ENCODE results near the gene L3MBTL1.

The L3MBTL1 gene

DNA sequence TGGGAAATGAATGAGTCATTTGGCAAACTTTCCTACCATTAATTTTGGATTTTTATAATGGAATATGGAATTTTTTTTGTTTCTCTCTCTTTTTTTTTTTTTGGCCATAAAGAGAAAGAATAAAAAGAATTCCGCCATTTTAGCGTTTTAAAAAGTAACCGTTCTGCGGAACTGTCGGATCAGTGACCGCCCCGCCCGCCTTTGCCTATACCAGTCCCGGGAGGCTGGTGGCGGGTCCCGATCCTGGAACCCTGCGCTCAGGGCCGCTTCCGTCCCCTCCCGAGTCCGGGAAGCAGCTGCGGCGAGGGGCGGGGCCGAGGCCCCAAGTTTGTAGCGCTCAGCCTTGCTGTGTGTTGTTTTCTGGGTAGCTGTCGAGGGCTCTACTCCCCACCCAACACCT lies 609 bp downstream of the L3MBTL1 start:
- no peak for DNase-seq

- no peak for DNase-seq
Observed at GRCh38 chr20:43508604-43509040, 1.1 kb downstream of the L3MBTL1 start.

DNA sequence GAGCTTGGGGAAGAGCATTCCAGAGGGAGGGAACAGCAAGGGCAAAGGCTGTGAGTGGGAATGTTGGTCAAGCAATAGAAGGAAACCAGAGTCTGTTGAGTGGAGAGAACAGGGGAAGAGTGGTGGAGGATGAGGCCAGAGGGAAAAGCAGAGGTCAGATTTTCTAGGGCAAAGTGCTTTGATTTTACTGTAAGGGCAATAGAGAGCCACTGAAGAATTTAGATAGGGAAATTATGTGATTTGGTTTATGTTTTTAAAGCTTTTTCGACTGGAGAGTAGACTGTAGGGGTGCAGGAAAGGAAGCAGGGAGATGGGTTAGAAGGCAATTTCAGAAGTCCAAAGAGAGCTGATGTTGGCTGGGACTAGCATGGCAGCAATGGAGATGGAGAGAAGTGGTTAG lies 4.4 kb downstream of the L3MBTL1 start:
- no peak for DNase-seq

DNA sequence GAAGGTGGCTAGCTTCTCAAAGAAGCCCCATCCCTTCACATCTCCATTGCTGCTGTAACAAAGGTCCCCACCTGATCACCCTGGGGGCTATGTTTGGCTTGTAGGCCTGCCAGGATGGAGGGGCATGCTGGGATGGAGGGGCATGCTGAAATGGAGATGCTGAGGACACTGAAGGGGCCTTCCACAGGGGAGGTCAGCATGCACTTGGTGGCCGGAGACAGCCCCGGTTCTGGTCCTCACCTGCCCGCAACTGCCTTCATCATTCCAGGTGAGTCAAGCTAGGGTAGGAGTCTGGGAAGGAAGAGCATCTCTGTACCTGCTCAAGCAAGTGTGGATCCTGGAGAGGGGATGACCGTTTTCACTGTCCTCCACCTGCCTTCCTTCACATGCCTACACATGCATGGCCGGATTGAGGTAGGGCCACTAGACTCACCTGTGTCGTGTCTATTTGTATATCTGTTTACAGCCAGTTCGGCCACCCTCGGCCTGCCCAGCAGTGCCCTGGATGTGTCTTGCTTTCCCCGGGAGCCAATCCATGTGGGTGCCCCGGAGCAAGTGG lies 6.0 kb downstream of the L3MBTL1 start:
- DNase-seq = no peak

DNA sequence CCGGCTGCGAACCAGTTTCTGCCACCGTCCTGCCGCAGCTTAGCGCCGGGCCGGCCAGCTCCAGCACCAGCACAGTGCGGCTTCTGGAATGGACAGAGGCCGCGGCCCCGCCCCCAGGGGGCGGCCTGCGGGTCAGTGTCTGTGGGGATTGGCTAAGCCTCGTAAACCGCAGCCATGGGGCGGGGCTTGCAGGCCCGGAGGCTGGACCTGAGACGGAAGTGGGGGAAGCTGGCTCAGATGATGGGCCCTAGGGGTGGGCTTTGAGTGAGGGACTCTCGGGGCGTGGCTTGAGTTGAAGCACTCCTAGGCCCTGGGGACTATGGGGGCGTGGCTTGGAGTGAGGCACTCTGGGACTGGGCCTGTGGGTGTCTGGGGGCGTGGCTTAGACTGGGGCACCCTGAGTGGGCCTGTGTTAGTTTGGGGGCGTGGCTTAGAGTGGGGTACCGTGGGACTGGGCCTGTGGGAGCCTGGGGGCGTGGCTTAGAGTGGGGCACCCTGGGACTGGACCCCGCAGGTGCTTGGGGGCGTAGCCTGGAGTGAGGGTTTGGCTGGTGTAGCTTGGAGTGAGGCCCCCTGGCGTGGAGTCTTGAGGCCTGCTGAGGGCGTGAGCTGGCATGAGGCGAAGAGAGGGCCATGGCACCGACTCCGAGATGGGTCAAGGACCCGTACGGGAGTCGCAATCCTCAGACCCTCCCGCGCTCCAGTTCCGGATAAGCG lies 6.6 kb downstream of the L3MBTL1 start:
- peak; percentile 95 for DNase-seq

- peak; percentile 56 for DNase-seq
Observed at GRCh38 chr20:43514648-43514999, 7.1 kb downstream of the L3MBTL1 start.

DNA sequence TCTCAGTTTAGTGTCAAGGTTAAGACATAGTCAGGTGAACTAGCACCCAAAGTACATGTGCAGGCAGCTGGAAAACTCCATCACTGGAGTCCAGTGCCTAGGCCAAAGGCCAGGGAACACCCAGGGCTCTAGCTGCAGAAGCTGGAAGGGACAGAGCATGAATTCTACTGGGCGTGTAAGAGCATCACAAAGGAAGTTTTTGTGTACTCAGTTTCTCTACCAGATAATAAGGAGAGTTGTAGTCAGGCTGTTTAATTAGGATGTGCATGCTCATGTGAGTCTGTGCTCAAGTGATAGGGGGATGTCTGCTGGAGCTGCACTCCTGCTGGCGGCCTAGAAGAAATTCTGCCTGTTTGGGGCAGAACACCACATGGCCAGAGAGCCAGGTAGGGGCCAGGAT lies 8.1 kb downstream of the L3MBTL1 start:
- no peak for DNase-seq

DNA sequence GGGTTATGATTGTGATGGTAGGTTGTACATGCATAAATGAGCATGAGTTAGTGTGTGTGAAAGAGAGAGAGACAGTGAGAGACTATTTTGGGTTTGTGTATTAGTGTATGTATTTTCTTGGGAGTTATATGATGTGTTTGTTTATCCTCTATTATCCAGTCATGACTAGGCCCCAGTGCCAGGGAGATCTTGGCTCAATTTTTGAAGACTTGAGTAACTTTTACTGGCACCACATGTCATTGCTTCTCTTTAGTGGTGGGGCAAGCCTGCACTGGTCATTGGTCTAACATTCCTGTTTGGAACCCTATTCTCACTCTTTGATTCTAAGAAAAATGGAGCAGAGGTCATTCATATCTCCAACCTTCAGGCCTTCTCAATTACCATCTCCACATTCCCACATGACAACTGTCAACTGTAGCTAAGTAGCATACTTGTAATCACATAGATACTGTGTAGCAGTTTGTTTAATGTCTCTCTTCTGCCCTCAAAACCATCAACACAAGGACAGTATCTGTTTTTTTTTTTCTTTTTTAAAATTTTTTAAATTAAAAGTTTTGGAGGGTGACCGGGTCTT lies 8.8 kb downstream of the L3MBTL1 start:
- no peak for DNase-seq

DNA sequence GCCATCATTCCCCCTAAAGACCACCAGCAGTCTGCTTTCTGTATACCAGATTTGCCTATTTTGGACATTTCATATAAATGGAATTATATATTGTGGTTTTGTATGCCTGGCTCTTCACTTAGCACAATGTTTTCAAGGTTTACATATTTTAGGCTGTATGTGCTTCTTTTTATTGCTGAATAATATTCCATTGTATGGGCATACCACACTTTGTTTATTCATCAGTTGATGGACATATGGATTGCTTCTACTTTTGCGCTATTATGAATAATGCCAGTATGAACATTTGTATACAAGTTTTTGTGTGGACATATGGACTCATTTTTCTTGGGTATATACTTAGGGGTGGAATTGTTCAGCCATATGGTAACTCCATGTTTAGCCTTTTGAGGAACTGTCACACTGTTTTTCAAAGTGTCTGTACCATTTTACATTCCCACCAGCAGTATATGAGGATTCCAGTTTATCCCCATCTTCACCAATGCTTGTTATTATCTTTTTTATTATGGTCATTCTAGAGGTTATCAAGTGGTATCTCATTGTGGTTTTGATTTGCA lies 12.7 kb downstream of the L3MBTL1 start:
- DNase-seq = no peak

DNA sequence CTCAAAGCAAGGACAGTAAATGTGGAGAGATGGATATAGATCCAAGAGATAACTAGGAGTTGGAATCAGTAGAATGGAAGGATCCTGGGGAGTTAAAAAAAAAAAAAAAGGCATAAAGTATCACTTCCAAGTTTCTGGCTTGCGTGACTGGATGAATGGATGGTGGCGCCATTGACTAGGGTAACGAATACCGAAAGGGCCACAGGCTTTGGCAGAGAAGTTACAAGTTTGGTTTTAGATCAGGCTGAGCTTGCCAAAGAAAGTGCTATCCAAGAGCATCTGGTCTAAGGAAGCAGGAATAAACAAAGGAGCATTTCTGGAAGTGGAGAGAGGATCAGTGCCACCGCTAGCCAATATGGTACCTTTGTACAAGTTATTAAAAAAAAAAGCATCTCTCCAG lies 17.5 kb downstream of the L3MBTL1 start:
- DNase-seq = peak; percentile 19

GRCh38 chr20:43528258-43528875 lies 20.9 kb downstream of the L3MBTL1 start:
- DNase-seq = no peak

GRCh38 chr20:43529051-43529450 lies 21.6 kb downstream of the L3MBTL1 start:
- DNase-seq = no peak

GRCh38 chr20:43529457-43530153 lies 22.1 kb downstream of the L3MBTL1 start:
- no peak for DNase-seq

DNA sequence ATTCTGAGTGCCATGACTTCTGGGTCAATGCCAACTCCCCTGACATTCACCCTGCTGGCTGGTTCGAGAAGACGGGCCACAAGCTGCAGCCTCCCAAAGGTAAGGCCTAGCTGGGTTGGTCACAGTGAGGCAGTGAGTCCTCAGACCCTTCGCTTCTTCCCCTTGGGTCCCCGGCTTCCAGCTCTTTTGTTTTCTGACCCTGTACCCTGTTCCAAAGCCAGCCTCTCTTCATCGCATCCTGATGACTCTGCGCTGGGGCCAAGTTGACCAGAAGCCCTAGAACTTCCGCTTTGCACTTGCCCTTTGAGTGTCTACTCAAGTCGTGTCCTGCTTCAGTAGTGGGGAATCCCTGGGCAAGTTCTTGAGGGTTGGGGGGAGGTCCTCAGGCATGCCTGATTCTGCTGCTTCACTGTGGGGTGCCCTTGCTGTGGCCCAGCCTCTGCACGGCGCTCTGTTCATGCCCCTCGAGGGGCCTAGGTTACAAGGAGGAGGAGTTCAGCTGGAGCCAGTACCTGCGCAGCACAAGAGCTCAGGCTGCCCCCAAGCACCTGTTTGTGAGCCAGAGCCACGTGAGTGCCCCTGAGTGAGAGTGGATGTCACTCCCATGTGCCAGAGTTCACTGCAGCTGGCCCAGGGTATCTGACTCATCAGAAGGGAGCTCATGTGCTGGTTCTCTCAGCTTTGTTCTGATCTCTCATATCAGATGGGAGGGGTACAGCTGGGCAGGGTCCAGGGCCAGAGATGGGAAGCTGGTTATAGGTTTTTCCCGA lies 23.0 kb downstream of the L3MBTL1 start:
- no peak for DNase-seq

- no peak for DNase-seq
Observed at GRCh38 chr20:43531091-43531443, 23.6 kb downstream of the L3MBTL1 start.

DNA sequence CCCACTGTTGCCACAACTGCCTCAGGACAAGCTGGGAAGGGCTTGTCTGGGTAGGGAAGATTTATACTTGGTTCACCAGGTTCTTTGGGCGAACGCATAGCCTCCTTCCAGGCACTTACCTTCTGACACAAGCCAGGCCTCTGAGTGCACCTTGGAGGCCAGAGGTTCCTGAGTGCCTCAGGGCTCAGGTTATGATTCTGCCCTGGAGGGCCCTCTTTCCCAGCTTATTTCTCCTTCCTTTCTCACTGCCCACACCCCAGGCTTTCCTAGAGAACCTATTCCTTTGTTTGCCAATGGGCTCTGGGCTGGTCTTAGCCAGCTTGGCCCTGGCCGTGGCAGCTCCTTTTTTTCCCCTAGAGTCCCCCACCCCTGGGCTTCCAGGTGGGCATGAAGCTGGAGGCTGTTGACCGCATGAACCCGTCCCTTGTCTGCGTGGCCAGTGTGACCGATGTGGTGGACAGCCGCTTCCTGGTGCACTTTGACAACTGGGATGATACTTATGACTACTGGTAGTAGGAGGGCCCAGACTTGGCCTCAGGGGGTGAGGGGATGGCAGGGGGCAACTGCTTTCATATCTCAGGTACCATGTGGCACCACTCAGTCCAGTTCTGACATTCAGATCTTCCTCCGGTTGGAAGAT lies 25.0 kb downstream of the L3MBTL1 start:
- DNase-seq = no peak

DNA sequence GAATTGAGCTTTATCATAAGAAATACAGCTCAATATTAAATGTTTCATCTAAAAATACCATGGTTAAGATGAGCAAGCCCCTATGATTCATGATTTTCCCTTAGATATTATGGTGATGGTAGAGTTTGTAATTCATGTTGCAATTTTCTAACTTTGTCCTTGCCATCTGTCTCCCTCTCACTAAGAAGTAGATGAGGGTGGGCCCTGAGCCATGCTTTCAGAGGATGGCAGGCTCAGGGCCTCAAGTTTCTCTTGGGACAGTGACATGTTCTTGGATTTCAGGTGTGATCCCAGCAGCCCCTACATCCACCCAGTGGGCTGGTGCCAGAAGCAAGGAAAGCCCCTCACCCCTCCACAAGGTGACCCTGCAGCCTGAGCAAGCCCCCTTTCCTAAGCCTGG lies 25.6 kb downstream of the L3MBTL1 start:
- DNase-seq = no peak

DNA sequence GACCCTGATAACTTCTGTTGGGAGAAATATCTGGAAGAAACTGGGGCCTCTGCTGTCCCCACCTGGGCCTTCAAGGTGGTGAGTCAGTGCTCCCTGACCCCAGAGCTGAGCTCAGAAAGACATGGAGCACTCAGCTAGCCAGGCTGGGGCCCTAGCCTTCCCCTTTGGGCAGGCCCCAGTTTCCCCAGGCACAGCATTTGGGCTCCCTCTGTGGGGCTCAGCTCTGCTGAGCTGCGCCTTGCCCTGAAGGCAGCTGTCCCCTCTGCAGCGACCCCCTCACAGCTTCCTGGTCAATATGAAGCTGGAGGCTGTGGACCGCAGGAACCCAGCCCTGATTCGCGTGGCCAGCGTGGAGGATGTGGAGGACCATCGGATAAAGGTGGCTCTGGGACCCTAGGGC lies 26.5 kb downstream of the L3MBTL1 start:
- DNase-seq = no peak

- DNase-seq = no peak
Observed at GRCh38 chr20:43534791-43535350, 27.4 kb downstream of the L3MBTL1 start.

DNA sequence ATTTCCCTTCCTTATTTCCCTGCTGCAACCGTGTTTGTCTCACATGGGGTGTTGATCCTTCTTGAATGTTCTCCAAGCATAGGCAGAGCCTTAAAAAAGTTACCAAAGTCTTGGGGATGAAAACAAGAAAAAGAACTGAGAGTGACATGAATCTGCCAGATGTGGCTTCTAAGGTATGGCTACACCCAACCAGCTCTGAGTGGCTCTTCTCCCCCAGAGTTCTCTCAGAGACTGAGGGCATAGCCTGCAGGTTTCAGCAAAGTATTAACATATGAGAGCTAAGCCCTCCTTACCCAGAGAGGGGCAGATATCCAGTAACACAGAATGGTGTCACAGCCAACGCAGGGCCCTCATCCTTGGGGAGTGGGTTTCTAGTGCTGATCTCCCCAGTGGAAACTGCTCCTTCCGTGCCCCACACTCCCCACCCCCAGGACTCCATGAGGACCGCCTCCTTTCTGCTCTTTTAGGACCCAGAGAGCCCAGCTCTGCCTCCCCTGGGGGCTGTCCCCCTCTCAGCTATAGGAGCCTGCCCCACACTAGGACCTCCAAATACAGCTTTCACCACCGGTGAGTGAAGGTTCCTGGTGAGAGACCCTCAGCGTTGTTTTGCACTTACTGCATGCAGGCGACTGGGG lies 28.0 kb downstream of the L3MBTL1 start:
- DNase-seq = no peak

Measured in NCI-H2171 treated with DMSO at 0.1 percent for 48 hours (cell line).